Activated T-cell treated with anti-CD3 and anti-CD28 coated beads, Interleukin-2, amount 50 U/mL, for 1 hour (primary cell): ENCODE measurements around the gene SPSB2.
A peak's percentile ranks its signal among the peaks of the same experiment; 100 is the strongest.
"Not testable (repeated sequence)": the region's sequence is repeated elsewhere in the genome, so short reads cannot be mapped to it uniquely, and the experiment has no call there.

ENCODE experiments used
- DNase-seq: peaks from one replicate; pipeline ENCODE4 v3.0.0-alpha.2; 2020

The SPSB2 gene

DNA sequence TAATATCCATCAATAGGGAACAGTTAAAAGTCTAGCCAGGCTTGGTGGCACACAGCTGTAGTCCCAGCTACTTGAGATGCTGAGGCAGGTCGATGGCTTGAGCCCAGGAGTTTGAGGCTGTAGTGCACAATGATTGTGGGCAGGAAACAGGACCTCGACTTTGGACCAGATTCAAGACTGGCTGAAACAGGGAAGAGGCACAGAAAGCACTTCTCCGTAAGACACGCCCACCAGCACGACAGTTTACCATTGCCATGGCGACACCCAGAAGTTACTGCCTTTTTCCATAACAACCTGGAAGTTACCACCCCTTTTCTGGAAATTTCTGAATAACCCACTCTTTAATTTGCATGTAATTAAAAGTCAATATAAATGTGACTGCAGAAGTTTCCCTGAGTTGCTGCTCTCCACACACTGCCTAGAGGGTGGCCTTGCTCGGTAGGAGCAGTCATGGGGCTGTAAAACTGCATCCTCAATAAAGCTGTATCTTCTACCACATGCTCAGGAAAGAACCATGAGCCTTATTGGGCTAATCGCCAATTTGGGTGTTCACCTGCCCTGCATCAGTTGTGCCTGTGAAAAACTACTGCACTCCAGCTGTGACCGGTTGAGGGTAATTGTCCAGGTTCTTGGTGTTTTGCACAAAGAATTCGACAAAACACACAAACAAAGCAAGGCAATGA is 26.9 kb upstream of the SPSB2 start:
- no peak for DNase-seq

DNA sequence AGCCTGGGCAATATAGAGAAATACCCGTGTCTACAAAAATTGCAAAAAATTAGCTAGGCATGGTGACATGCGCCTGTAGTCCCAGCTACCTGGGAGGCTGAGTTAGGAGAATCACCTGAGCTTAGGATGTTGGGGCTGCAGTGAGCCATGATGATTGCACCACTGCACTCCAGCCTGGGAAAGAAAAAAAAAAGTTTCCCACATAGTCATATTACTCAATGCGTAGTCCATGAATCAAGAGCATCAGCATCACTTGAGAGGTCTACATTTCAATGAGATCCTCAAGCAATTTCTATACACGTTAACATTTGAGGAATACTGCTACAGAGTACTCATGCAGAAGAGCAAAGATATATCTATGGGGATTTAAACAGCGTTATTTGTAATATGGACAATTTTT is 26.3 kb upstream of the SPSB2 start:
- no peak for DNase-seq

DNA sequence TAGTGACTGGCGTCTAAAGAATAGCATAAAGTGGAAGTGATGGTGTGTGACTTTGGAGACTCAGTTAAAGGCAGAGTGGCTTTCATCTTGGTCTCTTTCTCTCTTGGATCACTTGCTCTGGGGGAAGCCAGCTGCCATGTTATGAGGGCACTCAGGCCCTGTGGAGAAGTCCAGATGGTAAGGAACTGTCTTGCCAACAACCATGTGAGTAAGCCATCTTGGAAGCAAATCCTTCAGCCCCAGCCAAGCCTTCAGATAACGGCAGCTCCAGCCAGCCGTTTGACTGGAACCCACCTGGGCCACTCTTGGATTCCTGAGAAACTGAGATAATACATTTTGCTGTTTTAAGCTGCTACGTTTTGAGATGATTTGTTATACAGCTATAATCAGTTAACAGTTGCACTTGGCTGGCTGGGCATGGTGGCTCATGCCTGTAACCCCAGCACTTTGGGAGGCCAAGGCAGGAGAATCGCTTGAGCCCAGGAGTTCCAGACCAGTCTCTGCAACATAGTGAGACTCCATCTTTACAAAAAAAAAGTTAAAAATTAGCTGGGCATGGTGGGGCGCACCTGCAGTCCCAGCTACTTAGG is 23.8 kb upstream of the SPSB2 start:
- no peak for DNase-seq

DNA sequence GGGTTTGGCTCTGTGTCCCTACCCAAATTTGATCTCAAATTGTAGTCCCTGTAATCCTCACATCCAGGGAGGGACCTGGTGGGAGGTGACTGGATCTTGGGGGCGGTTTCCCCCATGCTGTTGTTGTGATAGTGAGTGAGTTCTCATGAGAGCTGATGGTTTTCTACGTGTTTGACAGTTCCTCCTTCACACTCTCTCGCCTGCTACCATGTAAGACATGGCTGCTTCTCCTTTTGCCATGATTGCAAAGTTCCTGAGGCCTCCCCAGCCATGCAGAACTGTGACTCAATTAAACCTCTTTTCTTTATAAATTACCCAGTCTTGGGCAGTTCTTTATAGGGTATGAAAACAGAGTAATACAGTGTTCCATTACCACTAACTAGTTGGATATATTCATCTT is 21.2 kb upstream of the SPSB2 start:
- no peak for DNase-seq

DNA sequence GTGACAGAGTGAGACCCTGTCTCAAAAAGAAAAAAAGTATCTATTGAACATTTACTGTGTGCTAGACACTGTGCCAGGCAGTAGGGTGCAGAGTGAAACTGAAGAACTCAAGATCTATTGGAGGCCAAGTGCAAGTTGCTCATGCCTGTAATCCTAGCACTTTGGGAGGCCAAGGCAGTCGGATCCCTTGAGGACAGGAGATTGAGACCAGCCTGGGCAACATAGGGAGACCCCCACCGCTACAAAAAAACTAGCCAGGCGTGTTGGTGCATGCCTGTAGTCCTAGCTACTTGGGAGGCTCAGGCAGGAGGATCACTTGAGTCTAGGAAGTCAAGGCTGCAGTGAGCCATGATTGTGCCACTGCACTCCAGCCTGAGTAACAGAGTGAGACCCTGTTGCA is 19.6 kb upstream of the SPSB2 start:
- not testable (repeated sequence) for DNase-seq

DNA sequence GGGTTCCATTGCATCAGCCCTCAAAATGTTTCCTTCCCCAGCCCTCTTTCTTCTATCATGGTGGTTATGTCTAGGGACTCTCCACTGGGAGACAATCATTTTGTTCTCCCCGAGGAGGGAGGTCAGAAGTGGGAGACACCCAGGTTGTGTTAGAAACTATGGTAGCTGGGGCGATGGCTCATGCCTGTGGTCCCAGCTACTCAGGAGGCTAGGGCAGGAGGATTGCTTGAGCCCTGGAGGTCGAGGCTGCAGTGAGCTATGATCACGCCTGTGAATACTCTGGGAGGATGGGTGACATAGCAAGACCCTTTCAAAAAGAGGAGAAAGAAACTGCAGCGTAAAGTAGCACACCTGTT is 18.5 kb upstream of the SPSB2 start:
- DNase-seq, result no peak

DNA sequence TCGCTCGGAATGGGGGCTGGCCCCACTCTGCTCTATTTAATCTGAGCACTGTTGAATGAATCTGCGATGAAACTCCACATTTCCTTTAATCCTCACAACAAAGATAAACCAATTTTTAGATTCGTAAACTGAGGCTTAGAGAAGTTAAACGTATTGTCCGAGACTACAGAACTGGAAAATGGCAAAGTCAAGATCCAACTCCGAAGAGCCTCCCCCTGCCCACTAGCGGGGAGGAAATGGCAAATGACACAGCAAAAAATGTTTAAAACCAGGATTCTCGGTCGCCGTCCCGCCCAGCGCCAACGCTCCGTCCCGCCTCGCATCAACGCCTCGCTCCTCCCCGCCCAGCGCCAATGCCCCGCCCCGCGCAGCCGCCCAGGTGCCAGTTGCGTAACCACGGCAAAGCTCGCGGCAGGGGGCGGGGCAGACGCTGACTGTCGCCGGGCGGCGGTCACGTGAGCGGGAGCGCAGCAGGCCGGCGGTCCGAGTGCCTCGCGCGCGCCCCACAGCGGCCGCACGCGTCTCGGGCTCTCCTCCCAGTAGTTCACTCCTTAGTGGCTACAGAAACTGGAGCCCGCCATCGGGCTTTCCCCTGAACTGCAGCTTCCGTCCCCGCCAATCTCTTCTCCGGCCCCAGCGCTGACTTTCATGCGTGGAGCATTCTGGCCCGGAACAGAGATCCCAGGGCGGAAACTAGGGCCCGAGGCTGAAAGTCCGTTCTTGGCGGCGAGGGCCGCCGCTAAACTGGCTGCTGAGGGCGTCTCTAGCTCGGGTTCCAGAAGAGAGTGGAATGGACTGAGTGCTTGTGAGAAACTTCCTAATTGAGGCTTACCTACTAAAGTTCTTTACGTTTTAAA is 17.9 kb upstream of the SPSB2 start:
- DNase-seq, result peak; percentile 98

DNA sequence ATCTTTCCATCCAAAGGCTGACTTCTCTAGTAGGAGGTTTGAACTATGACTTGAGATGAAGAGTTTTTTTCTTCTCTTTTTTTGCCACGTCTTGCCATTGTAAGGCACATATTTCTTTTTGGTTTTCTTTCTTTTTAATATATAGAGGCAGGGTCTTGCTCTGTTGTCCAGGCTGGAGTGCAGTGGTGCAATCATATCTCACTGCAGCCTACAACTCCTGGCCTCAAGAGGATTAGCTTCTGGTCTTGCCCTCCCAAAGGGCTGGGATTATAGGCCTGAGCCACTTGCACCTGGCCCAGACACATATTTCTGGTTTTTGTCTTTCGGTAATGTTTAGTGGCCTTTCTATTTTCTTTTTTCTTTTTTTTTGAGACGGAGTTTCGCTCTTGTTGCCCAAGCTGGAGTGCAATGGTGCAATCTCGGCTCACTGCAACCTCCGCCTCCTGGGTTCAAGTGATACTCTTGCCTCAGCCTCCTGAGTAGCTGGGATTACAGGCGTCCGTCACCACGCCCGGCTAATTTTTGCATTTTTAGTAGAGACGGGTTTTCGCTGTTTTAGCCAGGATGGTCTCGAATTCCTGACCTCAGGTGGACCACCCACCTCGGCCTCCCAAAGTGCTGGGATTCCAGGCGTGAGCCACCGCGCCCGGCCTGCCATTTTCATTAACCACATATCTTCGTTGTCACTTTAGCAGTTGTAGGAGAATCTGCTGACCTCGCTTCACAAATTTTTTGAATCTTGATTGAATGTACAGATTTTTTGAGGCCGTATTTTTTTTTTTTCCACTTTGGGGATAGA is 16.9 kb upstream of the SPSB2 start:
- DNase-seq, result not testable (repeated sequence)

DNA sequence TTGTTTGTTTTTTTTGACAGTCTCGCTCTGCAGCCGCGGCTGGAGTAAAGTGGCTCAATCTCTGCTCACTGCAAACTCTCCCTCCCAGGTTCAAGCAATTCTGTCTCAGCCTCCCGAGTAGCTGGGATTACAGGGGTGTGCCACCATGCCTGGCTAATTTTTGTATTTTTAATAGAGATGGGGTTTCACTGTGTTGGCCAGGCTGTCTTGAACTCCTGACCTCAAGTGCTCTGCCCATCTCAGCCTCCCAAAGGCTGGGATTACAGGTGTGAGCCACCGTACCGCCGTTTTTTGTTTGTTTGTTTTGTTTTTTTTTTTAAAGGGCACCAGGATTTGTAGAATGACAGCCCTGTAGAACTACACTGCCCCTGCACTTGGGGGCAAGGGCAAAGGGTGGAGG is 15.7 kb upstream of the SPSB2 start:
- not testable (repeated sequence) for DNase-seq

DNA sequence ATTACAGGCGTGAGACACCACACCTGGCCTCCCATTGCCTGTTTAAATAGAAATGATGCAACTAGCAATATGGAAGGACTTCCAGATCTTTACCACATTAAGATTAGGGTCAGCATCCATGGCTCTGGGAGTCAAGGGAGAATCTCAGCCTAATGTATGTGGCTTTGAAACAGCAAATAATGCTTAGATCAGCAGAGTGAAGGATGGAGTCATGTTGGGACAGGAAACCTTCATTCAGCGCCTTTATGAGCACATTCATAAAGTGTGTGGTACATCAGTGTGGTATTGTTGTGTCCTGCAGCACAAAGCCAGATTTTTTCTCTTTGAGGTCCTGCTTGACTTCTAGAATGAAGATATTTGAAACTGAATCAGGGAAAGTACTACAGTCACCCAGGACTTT is 15.3 kb upstream of the SPSB2 start:
- DNase-seq, result no peak

DNA sequence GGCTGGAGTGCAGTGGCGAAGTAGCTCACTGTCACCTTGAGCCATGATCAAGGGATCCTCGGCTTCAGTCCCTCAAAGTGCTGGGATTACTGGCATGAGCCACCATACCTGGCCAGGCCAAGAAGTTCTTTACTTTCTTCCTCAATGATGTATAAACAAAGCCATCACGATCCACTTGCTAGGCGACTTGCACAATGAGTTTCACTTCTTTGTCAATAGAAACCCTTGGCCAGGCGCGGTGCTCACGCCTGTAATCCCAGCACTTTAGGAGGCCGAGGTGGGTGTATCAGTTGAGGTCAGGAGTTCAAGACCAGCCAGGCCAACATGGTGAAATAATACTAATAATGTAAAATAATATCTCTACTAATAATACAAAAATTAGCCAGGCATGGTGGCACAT is 14.4 kb upstream of the SPSB2 start:
- no peak for DNase-seq

DNA sequence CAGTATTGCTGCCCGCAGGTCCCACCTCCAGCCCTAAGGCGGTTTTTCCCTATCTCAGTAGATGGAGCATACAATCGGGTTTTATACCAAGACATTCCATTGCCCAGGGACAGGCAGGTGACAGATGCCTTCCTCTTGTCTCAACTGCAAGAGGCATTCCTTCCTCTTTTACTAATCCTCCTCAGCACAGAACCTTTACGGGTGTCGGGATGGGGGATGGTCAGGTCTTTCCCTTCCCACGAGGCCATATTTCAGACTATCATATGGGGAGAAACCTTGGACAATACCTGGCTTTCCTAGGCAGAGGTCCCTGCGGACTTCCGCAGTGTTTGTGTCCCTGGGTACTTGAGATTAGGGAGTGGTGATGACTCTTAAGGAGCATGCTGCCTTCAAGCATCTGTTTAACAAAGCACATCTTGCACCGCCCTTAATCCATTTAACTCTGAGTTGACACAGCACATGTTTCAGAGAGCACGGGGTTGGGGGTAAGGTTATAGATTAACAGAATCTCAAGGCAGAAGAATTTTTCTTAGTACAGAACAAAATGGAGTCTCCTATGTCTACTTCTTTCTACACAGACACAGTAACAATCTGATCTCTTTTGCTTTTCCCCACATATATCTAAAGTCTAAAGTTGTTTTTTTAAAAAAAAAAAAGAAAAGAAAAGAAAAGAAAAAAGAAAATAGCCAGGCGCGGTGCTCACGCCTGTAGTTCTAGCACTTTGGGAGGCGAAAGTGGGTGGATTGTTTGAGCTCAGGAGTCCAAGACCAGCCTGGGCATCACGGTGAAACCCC is 13.3 kb upstream of the SPSB2 start:
- DNase-seq, result not testable (repeated sequence)

DNA sequence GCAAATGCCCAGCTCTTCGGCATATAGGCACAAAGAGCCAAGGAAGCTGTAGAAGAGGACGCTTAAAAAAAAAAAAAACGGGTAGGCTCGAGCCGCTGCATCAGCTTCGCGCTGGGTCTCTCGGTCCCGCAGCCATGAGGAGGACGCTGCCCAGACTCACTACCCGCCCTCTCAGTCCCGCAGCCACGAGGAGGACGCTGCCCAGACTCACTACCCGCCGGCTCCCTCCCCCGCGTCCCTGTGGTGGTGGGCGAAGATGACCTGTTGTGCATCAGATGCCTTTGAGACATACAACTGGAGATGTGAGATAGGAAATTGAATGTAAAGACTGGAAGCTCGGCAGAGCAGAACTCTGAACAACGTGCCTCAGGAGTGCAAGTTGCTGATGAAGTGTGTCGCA is 11.4 kb upstream of the SPSB2 start:
- DNase-seq, result no peak

DNA sequence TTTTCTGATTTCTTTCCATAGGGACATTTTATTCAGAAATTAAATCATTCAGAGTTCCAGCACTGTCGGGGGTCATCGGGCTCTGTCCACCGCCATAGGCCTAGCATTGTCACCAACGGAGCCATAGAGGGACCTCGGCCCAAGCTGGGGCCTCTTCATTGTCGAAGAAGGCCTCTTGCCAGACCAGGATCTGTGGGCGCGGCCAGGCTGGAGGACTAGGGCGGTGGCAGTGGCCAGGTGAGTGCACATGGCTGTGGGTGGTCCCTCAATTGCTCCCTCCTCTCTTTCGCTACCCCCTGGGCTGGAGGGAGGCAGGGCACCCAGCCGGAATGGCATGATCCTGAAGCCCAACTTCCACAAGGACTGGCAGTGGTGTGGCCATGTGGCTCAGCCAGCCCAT is 10.6 kb upstream of the SPSB2 start:
- no peak for DNase-seq

DNA sequence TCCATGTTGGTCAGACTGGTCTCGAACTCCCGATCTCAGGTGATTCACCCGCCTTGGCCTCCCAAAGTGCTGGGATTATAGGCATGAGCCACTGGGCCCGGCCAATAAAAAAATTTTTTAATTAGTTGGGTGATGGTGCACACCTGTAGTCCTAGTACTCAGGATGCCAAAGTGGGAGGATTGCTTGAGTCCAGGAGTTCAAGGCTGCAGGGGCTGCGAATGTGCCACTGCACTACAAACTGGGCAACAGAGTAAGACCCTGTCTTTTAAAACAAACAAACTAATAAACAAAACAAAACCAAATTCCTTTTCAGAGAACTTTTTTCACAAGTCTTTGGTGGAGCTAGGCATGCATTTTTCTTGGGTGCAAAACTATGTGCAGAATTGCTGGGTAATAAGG is 10.1 kb upstream of the SPSB2 start:
- no peak for DNase-seq

DNA sequence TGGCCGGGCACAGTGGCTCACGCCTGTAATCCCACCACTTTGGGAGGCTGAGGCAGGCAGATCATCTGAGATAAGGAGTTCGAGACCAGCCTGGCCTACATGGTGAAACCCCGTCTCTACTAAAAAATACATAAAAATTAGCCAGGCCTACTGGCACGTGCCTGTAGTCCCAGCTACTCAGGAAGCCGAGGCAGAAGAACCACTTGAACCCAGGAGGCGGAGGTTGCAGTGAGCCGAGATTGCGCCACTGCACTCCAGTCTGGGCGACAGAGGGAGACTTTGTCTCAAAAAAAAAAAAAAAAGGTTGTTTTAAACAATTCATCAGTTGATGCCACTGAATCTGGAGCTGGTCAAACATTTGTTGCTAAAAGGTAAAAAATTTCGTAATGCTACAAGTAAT is 6.7 kb upstream of the SPSB2 start:
- DNase-seq, result not testable (repeated sequence)

DNA sequence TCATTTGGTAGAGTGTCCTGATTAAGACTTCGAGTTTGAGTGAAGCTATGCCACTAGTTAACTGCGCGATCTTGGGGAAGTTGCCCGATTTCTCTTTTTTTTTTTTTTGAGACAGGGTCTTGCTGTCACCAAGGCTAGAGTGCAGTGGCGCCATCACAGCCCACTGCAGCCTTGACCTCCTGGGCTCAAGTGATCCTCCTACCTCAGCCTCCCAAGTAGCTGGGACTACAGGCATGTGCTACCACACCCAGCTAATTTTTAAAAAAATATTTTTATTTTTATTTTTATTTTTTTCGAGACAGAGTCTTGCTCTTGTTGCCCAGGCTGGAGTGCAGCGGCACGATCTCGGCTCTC is 889 bp upstream of the SPSB2 start:
- DNase-seq, result not testable (repeated sequence)

DNA sequence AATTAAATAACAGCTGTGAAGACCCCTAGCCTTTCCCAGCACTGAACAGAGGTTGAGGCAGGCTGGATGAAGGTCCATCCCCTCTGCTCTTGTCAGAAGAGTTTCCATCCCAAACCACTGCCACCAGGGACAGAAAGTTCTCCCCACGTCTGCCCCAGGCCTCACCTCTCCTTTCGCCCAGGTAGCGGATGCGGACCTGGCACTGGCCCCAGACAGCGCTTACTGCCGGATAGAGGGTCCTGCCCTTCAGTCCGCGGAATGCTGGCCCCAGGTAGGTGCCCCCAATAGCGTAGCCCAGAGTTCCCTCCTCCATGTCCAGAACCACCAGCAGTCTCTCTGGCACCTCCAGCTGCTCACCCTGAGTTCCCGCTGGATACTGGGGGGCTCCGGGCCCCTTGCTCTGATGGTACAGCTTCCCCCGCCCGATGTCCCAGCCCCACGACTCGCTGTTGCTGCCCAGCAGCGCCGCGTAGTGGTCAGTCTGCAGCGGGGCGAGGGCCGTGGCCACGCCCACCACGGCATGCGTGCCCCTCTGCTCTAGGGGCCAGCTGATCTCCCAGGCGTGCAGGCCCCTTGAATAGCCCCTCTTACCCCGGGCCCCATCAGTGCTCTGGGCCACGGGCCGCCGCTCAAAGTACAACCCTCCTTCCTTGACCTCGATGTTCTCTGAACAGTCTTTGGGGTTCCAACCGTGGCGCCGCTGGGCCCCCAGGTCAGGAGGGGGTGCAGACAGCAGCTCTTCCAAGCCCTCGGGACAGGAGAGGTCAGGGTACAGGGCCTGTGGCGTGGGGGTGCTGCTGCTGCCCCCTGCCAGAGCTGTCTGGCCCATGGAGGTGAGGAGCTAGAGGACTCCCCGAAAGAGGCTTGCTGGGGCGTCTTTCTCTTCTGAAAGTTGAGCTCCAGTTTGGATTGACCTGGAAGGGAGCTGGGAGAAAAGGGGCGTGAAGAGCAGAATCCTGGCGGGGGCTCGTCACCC is 742 bp downstream of the SPSB2 start:
- DNase-seq, result peak; percentile 91

DNA sequence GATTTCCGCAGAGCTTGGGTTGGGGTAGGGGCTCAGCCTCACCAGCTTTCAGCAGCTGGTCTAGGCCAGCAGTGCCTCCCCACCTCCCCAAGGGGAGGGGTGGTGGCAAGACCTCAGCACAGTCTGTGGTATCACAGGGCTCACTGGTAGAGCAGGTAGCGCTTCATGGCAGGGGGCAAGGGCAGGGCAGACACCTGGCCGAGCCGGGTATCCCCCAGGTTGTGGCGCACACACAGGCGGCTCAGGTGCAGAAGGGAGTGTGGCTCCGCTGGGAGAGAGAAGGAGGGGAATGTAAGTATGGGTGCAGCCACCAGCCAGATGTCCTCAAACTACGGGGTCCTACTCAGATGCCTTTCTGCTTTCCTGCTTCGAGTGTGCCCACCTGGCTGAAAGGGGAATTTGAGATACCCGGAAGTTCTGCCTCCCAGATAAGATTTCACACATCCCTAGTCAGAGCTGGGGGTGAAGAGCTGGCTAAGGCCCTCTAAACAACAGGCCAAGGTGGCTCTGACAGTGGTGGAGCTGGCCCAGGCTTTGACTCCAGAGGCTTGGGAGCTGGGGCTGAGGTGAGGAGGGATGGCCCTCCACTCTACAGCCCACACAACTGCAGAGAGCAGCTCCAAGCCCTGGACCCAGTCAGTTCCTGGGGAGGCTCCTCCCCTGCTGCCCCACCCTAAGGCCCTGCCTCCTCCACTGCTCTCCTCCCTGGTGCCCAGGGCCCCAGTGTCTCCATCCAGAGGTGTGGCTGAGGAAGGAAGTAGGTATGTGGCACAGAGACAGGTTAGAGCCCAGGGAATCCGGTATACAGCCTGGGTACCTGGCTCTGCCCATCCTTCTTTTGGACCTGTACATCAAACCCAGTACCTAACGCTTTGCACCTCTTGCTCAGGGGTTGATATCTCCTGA is 1.8 kb downstream of the SPSB2 start:
- peak; percentile 43 for DNase-seq

DNA sequence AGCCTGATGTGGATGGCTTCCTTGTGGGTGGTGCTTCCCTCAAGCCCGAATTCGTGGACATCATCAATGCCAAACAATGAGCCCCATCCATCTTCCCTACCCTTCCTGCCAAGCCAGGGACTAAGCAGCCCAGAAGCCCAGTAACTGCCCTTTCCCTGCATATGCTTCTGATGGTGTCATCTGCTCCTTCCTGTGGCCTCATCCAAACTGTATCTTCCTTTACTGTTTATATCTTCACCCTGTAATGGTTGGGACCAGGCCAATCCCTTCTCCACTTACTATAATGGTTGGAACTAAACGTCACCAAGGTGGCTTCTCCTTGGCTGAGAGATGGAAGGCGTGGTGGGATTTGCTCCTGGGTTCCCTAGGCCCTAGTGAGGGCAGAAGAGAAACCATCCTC is 2.8 kb downstream of the SPSB2 start:
- not testable (repeated sequence) for DNase-seq
